DOHH2 (cell line): ENCODE results near the gene ENOX1.

ENCODE experiments used
- H3F3A ChIP-seq: fragments of 200-600 bp; sonication (generic), shearing (Covaris generic); 2 replicates; pipeline ENCODE4 v1.6.0; 2016; ENCODE audit warnings: antibody characterized with exemption, mild to moderate bottlenecking; ENCODE audit not compliant: control insufficient read depth, insufficient read depth
- H3K27ac ChIP-seq: fragments of 200-600 bp; sonication (generic); 2 replicates; pipeline ENCODE4 v1.5.1; 2014; ENCODE audit warnings: low read depth, mild to moderate bottlenecking, low read length, moderate library complexity
- H3K27me3 ChIP-seq: fragments of 200-600 bp; sonication (generic); 2 replicates; pipeline ENCODE4 v1.6.1; 2014; ENCODE audit warnings: mild to moderate bottlenecking, low read length, mixed read lengths; ENCODE audit not compliant: control insufficient read depth
- H3K36me3 ChIP-seq: fragments of 200-600 bp; sonication (generic); 2 replicates; pipeline ENCODE4 v1.6.1; 2014; ENCODE audit warnings: mild to moderate bottlenecking, low read length, moderate library complexity, mixed read lengths; ENCODE audit not compliant: control insufficient read depth
- H3K4me1 ChIP-seq: fragments of 200-600 bp; sonication (generic); 2 replicates; pipeline ENCODE4 v1.6.1; 2014; ENCODE audit warnings: mild to moderate bottlenecking, low read length, mixed read lengths; ENCODE audit not compliant: control insufficient read depth
- H3K4me2 ChIP-seq: fragments of 200-600 bp; sonication (generic); 2 replicates; pipeline ENCODE4 v1.6.0; 2014; ENCODE audit warnings: mild to moderate bottlenecking, low read length, moderate library complexity
- H3K4me3 ChIP-seq: fragments of 200-600 bp; sonication (generic); 2 replicates; pipeline ENCODE4 v1.5.1; 2014; ENCODE audit warnings: mild to moderate bottlenecking, low read length, mixed read lengths
- H3K79me2 ChIP-seq: fragments of 200-600 bp; sonication (generic); 2 replicates; pipeline ENCODE4 v1.6.1; 2014; ENCODE audit warnings: mild to moderate bottlenecking, low read length, mixed read lengths; ENCODE audit not compliant: control insufficient read depth
- H3K9me2 ChIP-seq: fragments of 200-600 bp; sonication (generic); replicated peaks from 2 replicates; pipeline ENCODE4 v1.6.1; 2014; ENCODE audit warnings: mild to moderate bottlenecking, low read length, mixed read lengths; ENCODE audit not compliant: control insufficient read depth
- H3K9me3 ChIP-seq: fragments of 200-600 bp; sonication (generic); 2 replicates; pipeline ENCODE4 v1.6.1; 2014; ENCODE audit warnings: antibody characterized with exemption, low read length, mixed read lengths; ENCODE audit not compliant: control insufficient read depth, insufficient read depth
- H4K20me1 ChIP-seq: fragments of 200-600 bp; sonication (generic); 2 replicates; pipeline ENCODE4 v1.6.0; 2014; ENCODE audit warnings: low read depth, mild to moderate bottlenecking, antibody characterized with exemption, low read length, moderate library complexity; ENCODE audit not compliant: control insufficient read depth, insufficient read depth
- CTCF ChIP-seq: fragments of 200-600 bp; sonication (generic); IDR thresholded peaks from one replicate; pipeline ENCODE4 v1.5.1; 2014; ENCODE audit warnings: antibody characterized with exemption, mild to moderate bottlenecking, low read depth, low read length; ENCODE audit not compliant: poor library complexity, severe bottlenecking
- EZH2phosphoT487 ChIP-seq: fragments of 200-600 bp; sonication (generic); IDR thresholded peaks from 2 replicates; pipeline ENCODE4 v1.6.1; 2017; ENCODE audit warnings: borderline replicate concordance, mild to moderate bottlenecking, antibody characterized with exemption, low read length, moderate library complexity, mixed read lengths

The ENOX1 gene

GRCh38 chr13:43298816-43299215, 488.0 kb downstream of the ENOX1 start:
- no peaks in the 10 kb centered on the region for H3K9me2 ChIP-seq
- no peaks in the 10 kb centered on the region for H3F3A ChIP-seq
- no peaks in the 10 kb centered on the region for H3K36me3 ChIP-seq
- TF ChIP-seq EZH2phosphoT487, result no peak
- no peaks in the 10 kb centered on the region for H3K4me1 ChIP-seq
- no peak overlapping the region for H3K4me3 ChIP-seq
- no peaks in the 10 kb centered on the region for H3K27me3 ChIP-seq
- no peaks in the 10 kb centered on the region for H3K9me3 ChIP-seq
- no peak overlapping the region for H3K27ac ChIP-seq
- H4K20me1 ChIP-seq, result no peaks in the 10 kb centered on the region
- H3K4me2 ChIP-seq, result no peak overlapping the region
- no peaks in the 10 kb centered on the region for H3K79me2 ChIP-seq

GRCh38 chr13:43297967-43298678, 488.6 kb downstream of the ENOX1 start:
- Histone ChIP-seq H3K9me3 (no peaks in the 10 kb centered on the region), H3K4me1 (no peaks in the 10 kb centered on the region), H3K27me3 (no peaks in the 10 kb centered on the region), H3K4me3 (no peak overlapping the region), H3K36me3 (no peaks in the 10 kb centered on the region), H3F3A (no peaks in the 10 kb centered on the region), H3K4me2 (no peak overlapping the region), H3K9me2 (no peaks in the 10 kb centered on the region), H4K20me1 (no peaks in the 10 kb centered on the region), H3K79me2 (no peaks in the 10 kb centered on the region), H3K27ac (no peak overlapping the region)
- TF ChIP-seq CTCF, result no peak
- TF ChIP-seq EZH2phosphoT487, result no peak

GRCh38 chr13:43295825-43296564, 490.8 kb downstream of the ENOX1 start:
- Histone ChIP-seq H3F3A (no peaks in the 10 kb centered on the region), H3K4me2 (no peak overlapping the region), H3K4me1 (no peaks in the 10 kb centered on the region), H3K36me3 (no peaks in the 10 kb centered on the region), H4K20me1 (no peaks in the 10 kb centered on the region), H3K27me3 (no peaks in the 10 kb centered on the region), H3K79me2 (no peaks in the 10 kb centered on the region), H3K9me2 (no peaks in the 10 kb centered on the region), H3K9me3 (no peaks in the 10 kb centered on the region), H3K4me3 (no peak overlapping the region), H3K27ac (no peak overlapping the region)
- TF ChIP-seq EZH2phosphoT487 (no peak), CTCF (no peak)

GRCh38 chr13:43295321-43295720, 491.5 kb downstream of the ENOX1 start:
- Histone ChIP-seq H3K4me1 (no peaks in the 10 kb centered on the region), H3K4me2 (no peak overlapping the region), H3K27ac (no peak overlapping the region), H3K36me3 (no peaks in the 10 kb centered on the region), H3K4me3 (no peak overlapping the region), H4K20me1 (no peaks in the 10 kb centered on the region), H3K79me2 (no peaks in the 10 kb centered on the region), H3K9me2 (no peaks in the 10 kb centered on the region), H3K9me3 (no peaks in the 10 kb centered on the region), H3F3A (no peaks in the 10 kb centered on the region), H3K27me3 (no peaks in the 10 kb centered on the region)
- TF ChIP-seq CTCF (no peak), EZH2phosphoT487 (no peak)
